HG03045 (cell line): ENCODE data around the gene EGFL7.

Experiments used
- ATAC-seq: cut with Tn5 transposase; IDR thresholded peaks from one replicate; pipeline ENCODE4 v1.9.1; 2021; ENCODE audit warnings: mild to moderate bottlenecking, moderate library complexity; ENCODE audit not compliant: unreplicated experiment

Gene EGFL7

DNA sequence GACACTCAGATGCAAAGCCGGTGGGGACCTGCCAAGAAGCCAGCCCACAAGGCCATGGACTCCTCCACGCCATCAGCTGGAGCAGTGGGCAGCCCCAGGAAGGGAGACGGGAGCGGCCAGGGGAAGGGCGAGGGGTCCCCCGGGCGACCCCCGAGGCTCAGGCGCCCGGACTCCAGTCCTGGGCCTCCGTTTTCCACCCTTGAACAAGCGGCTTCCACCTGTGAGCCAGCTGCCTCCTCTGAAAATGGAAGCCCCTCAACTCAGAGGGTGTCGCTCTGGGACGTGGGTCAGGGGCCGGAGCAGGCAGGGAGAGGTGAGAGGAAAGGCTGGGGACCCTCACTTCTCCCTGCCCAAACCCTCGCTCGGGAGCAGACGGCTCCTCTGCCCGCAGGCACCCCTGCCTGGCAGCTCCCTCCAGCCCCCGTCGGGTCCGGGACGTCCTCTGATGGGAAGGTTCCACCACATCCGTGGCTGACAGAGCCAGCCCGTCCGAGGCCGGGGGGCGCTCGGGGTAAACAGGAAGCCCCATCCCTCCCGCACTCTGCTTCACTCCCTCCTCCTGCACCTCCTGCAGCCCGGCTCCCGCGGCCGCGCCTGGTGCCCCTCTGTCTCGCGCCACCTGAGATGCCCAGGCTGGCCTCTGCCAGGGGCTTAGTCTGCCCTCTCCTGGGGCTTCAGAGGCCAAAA is 3.7 kb upstream of the EGFL7 start:
- ATAC-seq = no peak

DNA sequence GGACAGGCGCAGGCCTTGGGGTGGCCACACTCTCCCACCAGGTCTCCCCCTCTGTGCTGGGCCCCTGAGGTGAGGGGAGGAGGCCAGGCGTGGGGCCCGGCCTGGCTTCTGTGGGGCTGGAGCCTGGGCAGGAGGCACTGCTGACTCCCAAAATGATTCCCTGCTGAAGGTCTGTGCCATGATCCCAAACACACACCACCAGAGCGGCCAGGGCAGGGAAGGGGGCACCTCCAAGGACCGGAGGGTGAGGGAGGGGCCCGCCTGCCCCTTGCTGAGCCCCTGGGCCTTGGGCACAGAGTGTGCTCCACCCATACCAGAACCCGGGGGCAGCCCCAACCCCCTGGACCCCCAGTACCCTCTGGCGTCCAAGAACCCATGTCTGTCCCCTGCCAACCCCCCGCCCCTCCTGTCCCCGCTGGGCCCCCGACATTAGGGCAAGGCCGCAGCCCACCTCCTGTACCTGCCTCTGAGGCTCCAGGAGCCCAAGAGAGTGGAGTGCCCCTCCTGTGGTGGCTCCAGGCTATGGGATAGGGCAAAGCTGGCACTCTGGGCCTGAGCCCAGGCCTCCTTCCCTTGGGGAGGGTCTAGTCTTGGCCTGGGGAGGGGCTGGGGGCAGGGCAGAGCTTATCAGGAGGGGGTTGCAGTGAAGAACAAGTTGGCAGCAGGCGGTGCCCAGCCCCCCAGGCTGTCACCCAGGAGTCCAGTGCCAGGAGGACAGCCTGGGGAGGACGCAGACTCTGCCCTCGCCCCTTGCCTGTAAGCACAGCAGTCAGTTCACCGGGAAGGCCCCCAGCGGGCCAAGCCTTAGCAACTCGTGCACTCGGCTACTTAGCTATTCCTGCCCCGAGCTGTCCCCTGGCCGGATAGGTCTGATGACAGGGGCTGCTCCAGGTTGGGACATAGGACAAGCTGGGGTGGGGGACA is 2.6 kb upstream of the EGFL7 start:
- ATAC-seq = no peak

DNA sequence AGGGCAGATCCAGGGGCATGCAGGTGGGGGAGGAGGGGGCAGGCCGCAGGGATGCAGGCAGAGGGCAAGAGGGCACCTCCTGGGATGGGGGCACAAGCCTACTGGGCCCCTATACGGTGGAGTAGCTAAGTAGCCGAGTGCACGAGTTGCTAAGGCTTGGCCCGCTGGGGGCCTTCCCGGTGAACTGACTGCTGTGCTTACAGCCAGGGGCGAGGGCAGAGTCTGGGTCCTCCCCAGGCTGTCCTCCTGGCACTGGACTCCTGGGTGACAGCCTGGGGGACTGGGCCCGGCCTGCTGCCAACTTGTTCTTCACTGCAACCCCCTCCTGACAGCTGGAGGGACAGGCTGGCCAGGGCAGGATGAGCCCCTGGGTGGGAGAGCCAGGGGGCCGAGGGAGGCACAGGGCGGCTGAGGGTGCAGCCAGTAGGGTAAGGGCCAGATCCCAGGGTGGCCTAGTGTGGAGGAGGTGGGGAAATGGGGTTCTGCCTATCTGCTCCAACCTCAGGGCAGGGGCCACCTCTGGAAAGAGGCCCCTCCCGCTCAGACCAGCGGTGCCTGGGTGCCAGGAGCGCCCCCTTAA is 1.7 kb upstream of the EGFL7 start:
- no peak for ATAC-seq

DNA sequence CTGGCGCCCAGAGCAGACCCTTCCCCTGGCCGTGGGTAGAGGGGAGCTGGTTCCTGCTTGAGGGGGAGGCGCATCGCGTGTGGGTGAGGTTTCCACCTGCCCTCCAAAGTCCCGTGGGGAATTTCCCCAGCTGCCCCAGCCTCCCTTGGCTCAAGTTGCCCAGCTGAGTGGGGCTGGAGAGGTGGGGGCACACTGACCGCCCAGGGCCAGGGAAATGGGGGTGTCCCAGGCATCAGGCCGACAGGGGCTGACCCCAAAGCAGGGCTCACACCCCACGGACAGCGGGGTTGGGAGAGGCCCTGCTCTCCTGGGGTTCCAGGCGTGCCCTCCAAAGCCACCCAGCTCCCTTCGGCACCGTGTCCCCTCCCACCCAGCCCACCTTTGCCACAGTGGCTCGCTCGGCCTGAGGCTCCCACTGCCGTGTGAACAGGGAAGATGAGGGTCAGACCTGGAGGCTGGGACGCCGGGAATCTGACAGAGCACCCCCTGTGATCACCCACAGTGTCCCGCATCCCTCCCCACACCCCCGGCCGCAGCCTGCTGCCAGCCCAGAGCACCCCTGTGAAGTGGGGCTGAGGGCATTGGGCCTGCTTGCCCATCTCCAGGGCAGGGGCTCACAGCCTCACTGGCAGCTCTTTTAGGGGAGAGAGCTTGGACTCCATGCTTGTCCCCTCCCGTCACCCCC is 933 bp upstream of the EGFL7 start:
- ATAC-seq = no peak

DNA sequence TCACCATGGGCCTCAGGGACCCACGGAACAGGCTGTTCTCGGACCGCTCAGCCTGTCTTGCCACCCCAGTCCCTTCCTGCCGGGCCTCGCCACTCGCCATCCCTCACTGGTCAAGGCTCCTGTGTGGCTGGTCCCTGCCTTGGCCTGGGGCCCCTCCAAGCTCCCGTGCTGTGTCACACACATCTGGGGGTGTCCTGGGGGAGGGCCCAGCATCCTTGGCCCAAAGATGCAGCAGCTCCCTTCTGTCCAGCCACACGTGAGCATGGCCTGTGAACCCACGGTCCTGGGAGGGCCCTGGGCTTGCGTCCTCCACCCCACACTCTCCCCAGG is 425 bp upstream of the EGFL7 start:
- ATAC-seq = no peak

DNA sequence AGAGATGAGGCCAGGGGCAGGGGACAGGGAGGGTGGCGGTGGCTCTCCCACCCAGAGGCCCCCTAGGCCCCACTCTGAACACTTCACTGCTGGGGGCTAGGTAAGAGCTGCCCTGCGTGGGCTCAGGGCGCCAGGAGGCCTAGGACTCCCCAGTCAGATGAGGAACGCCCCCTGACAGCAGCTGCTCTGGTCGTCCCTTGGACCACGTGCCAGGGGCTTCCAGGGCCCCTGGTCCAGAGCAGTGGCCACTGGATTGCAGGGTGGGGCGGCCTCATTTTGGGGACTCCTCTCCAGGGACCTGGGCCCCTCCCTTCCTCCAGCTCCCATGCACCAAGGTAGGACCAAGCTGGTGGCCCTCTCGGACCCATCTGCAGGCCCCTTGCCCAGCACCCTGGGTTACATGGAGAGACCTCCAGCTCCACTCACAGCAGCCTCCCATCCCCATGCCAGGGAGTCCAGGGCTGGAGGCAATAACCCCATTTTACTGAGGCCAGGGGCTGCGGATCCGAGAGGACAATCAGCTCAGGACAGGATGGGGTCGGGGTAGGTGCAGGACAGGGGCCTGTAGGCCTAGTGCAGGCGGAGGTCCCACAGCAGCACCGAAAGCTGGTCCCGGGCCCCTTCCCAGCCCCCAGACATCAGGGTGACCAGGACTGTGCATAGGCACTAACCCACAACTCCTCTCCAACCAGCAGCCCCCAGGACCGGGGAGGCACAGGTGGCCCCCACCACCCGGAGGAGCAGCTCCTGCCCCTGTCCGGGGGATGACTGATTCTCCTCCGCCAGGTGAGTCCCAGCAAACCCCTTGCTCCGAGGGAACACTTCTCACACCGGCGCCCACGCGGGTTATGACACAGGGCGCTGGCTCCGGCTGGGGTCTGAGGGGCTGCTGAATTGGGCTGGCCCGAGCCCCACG is 1.5 kb downstream of the EGFL7 start:
- ATAC-seq = no peak

DNA sequence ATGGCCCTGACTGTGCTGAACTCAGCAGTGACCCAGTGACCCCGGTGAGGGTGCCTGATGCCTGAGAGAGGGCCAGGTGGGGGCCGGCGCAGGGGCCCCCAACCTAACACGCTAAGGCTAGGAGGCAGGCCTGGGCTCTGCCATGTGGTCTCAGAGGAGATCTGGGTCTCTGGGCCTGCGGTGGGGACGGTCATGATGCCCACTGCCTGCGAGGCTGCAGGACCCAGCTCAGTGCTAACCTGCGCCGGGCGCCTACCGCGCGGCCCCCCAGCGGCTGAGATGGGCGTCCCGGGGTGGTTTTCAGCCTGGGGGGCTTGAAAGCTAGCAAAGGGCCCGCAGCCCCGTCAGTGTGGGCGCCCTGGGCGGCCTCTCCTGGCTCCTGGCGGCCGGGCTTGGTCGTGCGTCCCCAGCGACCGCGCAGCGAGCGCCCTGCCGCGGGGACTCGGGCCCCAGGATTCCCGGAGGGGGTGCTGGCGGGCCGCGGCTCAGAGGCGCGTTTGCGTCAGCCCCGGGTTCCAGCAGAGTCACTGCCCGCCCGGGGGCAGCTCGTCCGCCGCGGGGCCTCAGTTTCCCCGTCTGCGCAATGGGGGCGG is 2.5 kb downstream of the EGFL7 start:
- ATAC-seq = no peak

DNA sequence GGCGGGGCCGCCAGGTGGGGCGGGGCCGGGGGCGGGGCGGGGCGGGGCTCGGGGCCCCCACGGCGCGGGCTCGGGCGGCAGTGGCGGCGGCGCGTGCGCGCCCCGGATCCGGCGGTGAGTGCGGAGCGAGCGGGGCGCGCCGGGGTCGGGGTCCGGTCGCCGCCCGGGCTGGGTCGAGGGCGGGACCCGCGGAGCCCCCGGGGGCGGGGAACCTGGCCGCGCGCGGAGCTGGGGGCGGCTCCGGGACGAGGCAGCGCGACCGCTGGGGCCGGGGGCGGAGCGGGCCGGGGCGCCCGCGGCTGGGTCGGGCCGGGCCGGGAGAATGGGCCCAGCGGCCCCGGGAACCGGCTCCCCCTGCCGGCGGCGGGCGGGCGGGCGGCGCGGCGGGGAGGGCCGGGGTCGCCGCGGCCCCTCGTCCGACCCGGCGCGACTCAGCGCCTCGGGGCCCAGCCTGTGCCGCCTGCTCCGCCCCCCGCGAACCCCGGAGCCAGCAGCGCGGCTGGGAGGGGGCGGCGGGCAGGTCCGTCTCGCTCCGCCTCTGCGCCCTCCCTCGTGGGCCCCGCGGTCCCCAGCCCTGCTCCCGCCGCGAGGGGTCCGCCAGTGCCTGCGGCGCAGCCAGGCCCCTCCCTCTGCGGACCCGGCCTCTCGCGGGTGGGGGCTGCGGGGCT is 3.1 kb downstream of the EGFL7 start:
- no peak for ATAC-seq

DNA sequence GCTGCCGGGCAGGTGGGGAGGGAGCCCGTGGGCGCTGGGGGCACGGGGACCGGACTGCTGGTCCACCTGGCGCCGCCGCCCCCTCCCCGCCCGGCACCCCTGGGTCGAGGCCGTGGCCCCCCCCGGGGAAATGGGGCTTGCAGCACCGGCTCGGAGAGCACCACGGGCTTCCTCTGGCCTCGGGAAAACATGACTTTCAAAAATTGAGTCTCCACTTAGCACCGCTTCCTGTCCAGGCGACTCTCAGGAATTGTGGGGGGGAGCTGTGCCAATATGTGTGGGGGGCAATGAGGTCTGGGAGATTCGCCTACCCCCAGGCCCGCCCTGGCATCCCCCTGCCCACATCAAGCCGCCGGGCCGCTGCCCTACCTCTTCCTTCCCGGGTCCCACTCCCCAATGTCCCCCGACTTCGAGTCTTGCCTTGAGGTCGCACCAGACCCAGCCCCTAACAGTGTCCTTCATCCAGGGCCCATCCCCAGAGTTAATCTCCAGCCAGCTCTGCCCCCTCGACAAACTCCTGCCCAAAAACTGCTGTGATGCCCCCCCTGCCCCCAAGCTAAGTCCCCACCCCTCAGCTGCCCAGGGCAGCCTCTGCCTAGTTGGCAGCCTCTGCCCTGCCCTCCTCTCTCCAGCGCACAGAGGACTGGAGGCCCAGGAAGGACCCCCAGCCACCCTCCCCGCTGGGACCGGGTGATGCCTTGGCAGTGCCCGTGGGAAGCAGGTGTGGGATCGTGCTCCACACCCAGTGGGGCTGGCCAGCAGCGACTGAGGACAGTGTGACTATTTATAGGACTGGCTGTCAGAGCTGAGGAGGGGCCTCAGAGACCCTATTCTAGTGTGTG is 3.9 kb downstream of the EGFL7 start:
- ATAC-seq = no peak

DNA sequence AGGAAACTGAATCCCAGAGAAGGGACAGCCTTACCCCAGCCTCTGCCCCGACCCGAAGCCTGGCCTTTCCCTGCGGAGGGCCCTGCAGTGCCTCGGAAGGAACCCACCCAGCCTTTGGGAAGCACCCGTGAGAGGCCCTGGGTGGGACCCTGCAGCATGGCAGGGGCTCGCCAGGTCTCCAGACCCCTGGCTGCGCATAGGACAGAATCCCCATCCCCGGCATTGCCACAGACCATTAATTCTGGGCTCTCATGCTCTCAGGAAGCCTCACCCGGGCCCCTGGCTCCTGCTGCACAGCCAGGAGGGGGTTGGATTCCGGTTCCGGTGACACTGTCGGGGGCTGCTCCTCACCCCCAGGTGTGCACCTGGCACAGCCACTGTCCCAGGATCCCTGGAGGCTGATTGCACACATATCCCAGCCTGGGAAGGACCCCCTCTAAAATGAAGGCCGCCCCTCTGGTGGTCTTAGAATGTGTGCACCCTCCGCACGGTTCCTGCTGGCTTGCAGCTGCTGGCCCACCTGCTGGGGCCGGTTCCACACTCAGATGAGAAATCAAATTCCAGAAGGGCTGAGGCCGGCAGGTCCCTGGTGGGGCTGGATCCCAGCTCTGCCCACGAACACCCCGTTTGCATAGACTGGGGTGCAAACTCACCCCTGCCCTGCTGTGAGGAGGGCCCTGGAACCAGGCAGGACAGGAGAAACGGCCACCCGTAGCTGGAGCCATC is 4.7 kb downstream of the EGFL7 start:
- no peak for ATAC-seq

DNA sequence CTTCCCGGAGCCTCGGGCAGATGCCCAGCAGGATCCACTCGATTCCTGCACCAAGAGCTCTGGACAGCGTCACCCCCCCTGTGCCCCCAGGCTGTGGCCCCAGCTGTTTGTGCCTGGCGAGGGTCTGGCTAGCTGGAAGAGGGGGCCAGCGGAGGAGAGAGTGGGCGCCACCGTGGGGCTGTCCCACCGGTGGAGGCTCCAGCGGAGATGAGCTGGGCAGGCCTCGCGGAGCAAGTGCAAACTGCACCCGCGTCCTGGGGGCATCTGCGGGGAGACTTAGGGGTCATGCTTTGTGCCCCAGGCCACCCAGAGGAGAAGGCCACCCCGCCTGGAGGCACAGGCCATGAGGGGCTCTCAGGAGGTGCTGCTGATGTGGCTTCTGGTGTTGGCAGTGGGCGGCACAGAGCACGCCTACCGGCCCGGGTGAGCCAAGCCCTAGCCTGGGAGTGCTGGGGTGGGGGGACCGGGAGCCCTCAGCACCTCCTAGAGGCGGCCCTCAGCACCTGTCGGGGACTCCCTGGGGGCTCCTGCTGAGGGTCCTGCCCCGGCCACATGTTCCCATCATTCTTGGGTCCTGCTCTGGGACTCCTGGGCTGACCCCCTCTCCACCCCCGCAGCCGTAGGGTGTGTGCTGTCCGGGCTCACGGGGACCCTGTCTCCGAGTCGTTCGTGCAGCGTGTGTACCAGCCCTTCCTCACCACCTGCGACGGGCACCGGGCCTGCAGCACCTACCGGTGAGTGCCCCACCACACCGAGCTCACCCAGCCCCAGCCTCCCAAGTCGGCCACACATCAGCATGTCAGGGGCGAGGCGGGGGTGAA is 5.4 kb downstream of the EGFL7 start:
- no peak for ATAC-seq

DNA sequence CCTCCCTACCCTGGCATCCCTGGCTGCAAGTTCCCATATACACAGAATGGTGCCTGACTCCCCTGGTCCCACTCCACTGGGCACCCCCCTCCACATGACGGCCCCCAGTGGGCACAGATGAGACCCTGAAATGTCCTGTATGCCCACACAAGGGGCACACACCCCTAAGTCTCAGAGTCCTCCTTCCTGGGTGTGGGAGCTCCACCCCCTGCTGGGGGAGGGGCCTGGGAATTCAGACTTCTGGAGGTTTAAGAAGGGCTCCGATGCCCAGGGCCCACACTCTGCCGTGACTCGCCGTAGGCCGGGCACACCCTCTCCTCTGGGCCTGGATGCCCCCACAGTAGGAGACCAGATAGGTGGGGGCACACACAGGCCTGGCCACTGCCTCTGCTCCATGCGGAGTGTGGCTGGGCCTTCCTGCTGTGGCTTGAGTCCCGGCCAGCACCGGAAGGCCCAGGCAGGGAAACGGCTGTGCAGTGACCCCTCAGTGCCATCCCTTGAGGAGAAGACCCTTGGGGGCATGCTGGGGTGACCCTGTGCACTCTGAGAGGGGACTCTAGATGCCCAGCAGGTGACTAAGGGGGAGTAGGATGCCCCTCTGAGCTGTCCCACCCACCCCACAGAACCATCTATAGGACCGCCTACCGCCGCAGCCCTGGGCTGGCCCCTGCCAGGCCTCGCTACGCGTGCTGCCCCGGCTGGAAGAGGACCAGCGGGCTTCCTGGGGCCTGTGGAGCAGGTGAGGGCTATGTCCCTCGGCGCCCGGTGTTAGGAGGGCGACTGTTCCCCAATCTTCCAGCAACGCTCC is 6.5 kb downstream of the EGFL7 start:
- ATAC-seq = no peak

DNA sequence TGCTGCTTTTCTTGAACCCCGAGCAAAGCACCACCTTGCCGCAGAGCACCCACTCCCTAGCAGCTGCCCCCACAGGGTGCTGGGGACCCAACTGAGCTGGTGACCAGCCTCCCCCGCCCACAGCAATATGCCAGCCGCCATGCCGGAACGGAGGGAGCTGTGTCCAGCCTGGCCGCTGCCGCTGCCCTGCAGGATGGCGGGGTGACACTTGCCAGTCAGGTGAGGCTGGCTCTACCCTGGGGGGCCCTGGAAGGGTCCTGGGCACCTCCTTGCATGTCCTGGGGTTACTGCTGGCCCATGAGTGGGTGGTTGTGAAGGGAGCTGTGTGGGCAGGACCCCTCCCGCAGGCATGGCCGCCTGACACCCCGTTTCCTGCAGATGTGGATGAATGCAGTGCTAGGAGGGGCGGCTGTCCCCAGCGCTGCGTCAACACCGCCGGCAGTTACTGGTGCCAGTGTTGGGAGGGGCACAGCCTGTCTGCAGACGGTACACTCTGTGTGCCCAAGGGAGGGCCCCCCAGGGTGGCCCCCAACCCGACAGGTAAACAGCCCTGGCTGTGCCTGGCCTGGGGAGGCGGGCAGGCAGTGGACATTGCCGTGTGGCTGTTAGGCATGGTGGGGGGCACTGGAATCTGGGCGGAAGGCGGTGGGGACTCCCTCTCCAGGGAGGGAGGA is 7.2 kb downstream of the EGFL7 start:
- no peak for ATAC-seq

DNA sequence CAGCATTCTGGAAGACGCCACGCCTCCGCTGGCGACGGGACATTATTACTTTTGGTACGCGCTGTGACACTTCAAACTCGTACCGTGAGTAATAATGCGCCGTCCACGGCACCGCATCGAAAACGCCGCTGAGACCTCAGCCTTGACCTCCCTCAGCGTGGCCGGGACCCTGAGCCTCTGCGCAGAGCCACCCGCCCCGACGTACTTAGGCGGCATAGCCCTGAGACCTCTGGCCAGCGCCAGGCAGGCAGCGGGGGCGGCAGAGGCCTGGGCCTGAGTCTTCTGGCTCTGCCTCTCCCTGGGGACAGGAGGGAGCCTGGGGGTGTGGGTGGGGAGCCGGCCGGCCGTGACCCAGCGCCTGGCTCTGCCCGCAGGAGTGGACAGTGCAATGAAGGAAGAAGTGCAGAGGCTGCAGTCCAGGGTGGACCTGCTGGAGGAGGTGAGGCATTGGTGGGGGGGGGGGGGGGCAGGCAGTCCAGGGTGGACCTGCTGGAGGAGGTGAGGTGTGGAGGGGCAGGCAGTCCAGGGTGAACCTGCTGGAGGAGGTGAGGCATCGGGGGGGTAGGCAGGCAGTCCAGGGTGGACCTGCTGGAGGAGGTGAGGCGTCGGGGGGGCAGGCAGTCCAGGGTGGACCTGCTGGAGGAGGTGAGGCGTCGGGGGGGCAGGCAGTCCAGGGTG is 8.0 kb downstream of the EGFL7 start:
- no peak for ATAC-seq

DNA sequence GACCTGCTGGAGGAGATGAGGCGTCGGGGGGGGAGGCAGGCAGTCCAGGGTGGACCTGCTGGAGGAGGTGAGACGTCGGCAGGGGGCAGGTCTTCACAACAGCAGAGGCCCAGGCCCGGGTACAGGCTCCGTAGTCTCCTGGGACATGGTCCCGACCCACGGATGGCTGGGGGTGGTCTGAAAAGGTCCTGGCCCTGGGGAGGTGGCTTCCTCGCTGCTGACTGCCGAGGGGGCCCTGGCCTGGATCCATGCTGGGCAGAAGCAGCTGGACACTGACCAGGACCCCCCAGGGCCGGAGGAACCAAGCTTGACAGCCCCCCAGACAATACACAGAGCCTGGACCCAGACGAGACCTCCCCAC is 8.5 kb downstream of the EGFL7 start:
- ATAC-seq = no peak
